NCI-H82 (cell line): ENCODE results near the gene TNIK.

ENCODE experiments used
- DNase-seq: peaks from one replicate; lab custom pipeline; 2025; lab: John Stamatoyannopoulos, UW

TNIK gene

GRCh38 chr3:171282041-171282440, 178.2 kb downstream of the TNIK start:
- DNase-seq: no peak

GRCh38 chr3:171281256-171281992, 178.8 kb downstream of the TNIK start:
- DNase-seq: no peak

GRCh38 chr3:171279972-171280371, 180.2 kb downstream of the TNIK start:
- no peak for DNase-seq

- DNase-seq: no peak
These were observed 182.0 kb downstream of the TNIK start for GRCh38 chr3:171278299-171278590.

GRCh38 chr3:171277456-171278298, 182.5 kb downstream of the TNIK start:
- DNase-seq: no peak

GRCh38 chr3:171276923-171277322, 183.3 kb downstream of the TNIK start:
- DNase-seq: no peak

GRCh38 chr3:171274222-171274621, 186.0 kb downstream of the TNIK start:
- DNase-seq: no peak

GRCh38 chr3:171270541-171270940, 189.7 kb downstream of the TNIK start:
- DNase-seq: no peak

GRCh38 chr3:171269542-171269941, 190.7 kb downstream of the TNIK start:
- no peak for DNase-seq

GRCh38 chr3:171268677-171269076, 191.5 kb downstream of the TNIK start:
- DNase-seq: no peak

- no peak for DNase-seq
These were observed 193.1 kb downstream of the TNIK start for GRCh38 chr3:171267104-171267503.

- no peak for DNase-seq
These were observed 193.5 kb downstream of the TNIK start for GRCh38 chr3:171266740-171267073.

- DNase-seq: no peak
These were observed 194.0 kb downstream of the TNIK start for GRCh38 chr3:171266034-171266739.

- no peak for DNase-seq
These were observed 195.4 kb downstream of the TNIK start for GRCh38 chr3:171264758-171265157.

- DNase-seq: no peak
These were observed 197.8 kb downstream of the TNIK start for GRCh38 chr3:171262431-171262830.

GRCh38 chr3:171261487-171261886, 198.7 kb downstream of the TNIK start:
- DNase-seq: no peak

GRCh38 chr3:171260899-171261298, 199.3 kb downstream of the TNIK start:
- DNase-seq: no peak

GRCh38 chr3:171260466-171260865, 199.7 kb downstream of the TNIK start:
- DNase-seq: no peak

GRCh38 chr3:171258316-171258715, 201.9 kb downstream of the TNIK start:
- no peak for DNase-seq

- DNase-seq: no peak
These were observed 202.7 kb downstream of the TNIK start for GRCh38 chr3:171257251-171258203.

- no peak for DNase-seq
These were observed 203.6 kb downstream of the TNIK start for GRCh38 chr3:171256445-171257250.
